AG10803 (cell line): Measurements from ENCODE around the gene CLIC5.
A peak's percentile ranks its signal among the peaks of the same experiment; 100 is the strongest.

ENCODE experiments used
- DNase-seq: peaks from one replicate; pipeline ENCODE4 v3.0.0; 2010; ENCODE audit warnings: low read depth
- H3K4me3 ChIP-seq: 2 replicates; pipeline ENCODE4 v1.5.1; 2011; ENCODE audit warnings: mild to moderate bottlenecking, low read length, control low read depth
- TF ChIP-seq, protein P1 (sequence below): conservative IDR thresholded peaks from 2 replicates; pipeline ENCODE4 v1.5.1; 2011; ENCODE audit warnings: mild to moderate bottlenecking, low read length, control low read depth, inconsistent platforms

The CLIC5 gene

DNA sequence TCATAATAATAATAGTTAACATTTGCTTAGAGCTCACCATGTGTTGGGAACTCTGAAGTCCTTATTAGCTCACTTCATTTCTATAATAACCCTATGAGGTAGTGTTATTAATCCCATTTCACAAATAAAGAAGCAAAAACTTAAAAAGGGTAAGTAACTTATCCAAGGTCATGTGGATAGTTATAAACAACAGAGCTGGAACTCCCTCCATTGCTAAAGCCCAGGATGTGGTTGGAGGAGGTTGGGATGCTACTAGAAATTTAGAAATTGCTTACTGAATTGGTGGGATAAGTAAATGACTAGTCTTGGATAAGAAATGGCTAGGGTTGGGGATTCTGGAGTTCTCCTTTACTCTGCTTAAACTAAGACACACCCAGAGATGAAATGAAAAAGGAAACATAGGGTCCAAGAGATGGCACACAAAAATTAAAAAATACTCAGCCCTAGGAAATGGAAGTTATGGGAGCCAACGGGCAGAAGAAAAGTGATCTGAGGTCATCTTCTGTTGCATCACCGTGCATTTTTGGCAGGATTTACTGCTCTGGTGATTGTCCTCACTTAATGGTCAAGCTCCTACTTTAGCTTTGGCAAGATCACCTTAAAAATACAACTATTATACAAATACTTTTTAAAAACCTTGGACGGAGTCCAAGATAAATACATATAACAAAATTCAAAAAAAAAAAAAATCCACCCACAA, 7.7 kb upstream of the CLIC5 start:
- peak; percentile 19 for DNase-seq
- no peak overlapping the region for H3K4me3 ChIP-seq
- TF ChIP-seq, protein P1, sequence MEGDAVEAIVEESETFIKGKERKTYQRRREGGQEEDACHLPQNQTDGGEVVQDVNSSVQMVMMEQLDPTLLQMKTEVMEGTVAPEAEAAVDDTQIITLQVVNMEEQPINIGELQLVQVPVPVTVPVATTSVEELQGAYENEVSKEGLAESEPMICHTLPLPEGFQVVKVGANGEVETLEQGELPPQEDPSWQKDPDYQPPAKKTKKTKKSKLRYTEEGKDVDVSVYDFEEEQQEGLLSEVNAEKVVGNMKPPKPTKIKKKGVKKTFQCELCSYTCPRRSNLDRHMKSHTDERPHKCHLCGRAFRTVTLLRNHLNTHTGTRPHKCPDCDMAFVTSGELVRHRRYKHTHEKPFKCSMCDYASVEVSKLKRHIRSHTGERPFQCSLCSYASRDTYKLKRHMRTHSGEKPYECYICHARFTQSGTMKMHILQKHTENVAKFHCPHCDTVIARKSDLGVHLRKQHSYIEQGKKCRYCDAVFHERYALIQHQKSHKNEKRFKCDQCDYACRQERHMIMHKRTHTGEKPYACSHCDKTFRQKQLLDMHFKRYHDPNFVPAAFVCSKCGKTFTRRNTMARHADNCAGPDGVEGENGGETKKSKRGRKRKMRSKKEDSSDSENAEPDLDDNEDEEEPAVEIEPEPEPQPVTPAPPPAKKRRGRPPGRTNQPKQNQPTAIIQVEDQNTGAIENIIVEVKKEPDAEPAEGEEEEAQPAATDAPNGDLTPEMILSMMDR = no peak

DNA sequence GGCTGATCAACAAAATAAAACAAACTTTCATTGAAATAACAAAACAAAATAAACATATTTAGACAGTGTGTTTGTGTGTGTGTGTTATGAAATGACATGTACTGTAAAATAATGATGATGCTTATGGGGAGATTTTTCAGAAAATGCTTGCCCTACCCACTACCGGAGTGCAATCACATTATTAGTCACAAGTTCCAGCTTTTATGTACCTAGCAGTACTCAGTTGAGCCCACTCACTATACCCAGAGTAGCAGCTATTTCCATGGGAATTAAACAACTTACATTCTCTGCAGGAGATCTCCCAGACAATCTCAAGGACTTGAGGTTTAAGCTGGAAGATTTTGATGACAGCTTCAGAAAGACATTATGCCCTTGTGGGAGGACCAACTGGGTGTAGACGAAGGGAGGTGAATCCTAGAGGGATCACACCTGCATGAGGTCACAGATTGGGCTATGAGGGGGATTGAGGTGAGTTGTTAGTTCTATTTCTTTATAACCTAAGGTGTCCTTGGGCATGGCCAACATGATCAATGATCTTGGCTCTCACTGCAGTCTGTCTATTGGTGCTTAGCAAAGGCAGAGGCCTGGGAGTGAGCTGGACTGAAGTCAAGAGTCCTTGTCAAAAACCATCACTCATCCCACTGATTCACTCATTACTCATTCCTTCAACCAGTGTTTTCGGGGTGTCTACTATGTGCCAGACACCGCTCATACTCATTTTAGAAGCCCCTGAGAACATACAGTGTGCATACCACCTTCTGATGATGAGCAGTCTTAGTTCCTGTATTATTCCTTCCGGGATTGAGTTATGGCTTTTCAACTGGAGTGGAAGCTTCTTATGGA, 6.7 kb upstream of the CLIC5 start:
- TF ChIP-seq, protein P1 = no peak
- no peak for DNase-seq
- no peak overlapping the region for H3K4me3 ChIP-seq

DNA sequence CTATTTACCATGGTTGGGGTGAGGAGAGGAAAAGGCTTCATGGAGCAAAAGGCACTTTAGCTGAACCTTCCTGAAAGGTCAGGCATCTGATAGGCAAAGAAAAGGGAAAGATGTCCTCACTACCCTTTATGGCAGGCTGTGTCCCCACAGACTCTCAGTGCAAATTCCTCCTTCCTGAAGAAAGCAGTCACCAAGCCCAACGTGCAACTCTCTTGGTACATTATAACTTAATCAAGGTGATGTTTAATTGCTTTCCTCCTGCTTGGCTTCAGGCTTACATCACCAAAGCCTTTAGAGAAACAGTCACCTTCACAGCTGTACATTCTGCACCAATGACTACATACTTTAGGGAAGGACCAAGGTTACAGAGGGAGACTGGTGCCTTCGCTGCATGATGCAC, 2.1 kb upstream of the CLIC5 start:
- TF ChIP-seq, protein P1 = no peak
- no peak overlapping the region for H3K4me3 ChIP-seq
- DNase-seq = no peak

DNA sequence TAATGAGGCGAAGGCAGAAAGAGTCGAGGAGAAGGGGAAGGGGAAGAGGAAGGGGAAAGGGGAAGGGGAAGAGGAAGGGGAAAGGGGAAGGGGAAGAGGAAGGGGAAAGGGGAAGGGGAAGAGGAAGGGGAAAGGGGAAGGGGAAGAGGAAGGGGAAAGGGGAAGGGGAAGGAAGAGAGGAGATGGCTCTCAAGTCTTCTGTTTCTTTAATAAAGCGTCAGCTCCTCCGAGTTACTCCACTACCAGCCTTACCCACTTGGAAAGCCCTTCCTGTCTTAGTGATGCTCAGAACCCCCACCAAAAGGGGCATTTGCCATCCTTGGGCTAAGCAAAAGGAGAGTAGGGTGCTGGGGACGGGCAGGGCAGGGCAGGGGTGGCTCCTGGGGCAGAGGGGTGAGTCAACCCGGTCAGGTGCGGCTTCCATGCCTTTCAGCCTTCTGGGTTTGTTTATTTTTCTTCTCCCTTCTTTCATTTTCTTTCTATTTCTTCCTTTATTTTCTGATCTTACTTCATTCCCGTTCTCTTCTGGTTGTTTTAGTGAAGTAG, 476 bp upstream of the CLIC5 start:
- H3K4me3 ChIP-seq = no peak overlapping the region
- TF ChIP-seq, protein P1 = no peak
- no peak for DNase-seq

DNA sequence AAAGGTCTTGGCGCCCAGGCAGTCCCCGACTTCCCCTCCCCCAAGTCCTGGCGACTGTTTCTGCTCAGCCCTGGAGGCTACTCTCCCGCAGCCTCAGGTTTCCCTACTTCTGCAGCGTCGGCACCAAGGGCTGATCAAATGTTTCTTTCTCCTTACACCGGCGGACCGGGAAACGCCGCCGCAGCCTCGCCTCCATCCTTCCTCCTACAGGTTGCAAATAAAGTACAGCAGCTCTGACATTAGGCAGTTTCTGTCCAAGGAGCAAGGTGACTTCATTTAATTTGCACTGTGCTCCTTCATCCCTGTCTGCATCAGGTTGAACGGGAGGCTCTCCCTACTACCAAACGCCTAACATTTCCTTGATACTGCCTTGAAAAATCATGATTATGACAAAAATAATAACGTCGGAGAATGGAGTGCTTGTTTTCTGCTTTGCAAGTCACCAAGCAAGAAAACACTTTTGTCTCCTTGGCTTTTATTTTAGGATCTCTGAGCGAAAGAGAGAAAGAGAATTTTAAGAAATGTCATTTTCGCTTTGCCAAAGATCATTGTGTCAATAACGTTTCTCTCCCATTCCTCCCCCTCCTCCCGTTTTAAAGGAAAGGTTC, 1.0 kb downstream of the CLIC5 start:
- DNase-seq = no peak
- H3K4me3 ChIP-seq = no peak overlapping the region
- TF ChIP-seq, protein P1 = no peak

DNA sequence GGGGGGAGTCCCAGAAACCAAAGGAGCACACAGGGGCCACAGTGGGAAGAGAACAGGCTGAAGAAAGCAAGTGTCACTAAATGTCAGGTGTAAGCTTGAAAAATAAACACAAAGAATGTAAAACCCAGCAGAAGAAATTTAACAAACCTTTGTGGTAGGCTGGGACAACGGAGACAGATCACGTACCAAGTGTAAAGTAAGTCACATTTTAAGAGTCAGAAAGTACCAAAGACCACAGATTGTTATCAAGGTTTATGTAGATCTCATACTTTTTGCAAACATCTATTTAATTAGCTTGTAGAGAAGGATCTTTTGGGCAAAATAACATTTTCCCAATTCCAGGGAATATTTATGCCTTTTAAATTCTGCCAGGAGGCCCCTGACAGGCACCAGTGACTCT, 1.6 kb downstream of the CLIC5 start:
- TF ChIP-seq, protein P1 = no peak
- no peak overlapping the region for H3K4me3 ChIP-seq

More for the DNA sequence above, 1.6 kb downstream of the CLIC5 start:
- DNase-seq = no peak
